Left ventricle myocardium inferior (tissue), 1 donor: ENCODE data around the gene GALR1. TPM values are rescaled to one million over a fixed set of nuclear protein-coding genes. Genes with fewer than 3 reads are reported as not detected.

Source experiments
- DNase-seq: peaks from one replicate; pipeline ENCODE4 v3.0.0-alpha.2; 2020
- H3K27ac ChIP-seq: fragments of 200-600 bp; replicated peaks from 2 replicates; pipeline ENCODE4 v1.8.0; 2021
- H3K27me3 ChIP-seq: fragments of 200-600 bp; 2 replicates; pipeline ENCODE4 v1.8.0; 2021; ENCODE audit warnings: low read depth
- H3K36me3 ChIP-seq: fragments of 200-600 bp; 2 replicates; pipeline ENCODE4 v1.8.0; 2021
- H3K4me1 ChIP-seq: fragments of 200-600 bp; 2 replicates; pipeline ENCODE4 v1.8.0; 2021
- H3K4me3 ChIP-seq: fragments of 200-600 bp; 2 replicates; pipeline ENCODE4 v1.8.0; 2021; ENCODE audit warnings: mild to moderate bottlenecking, moderate library complexity
- H3K9me3 ChIP-seq: fragments of 200-600 bp; replicated peaks from 2 replicates; pipeline ENCODE4 v1.8.0; 2021
- CTCF ChIP-seq: fragments of 200-600 bp; IDR thresholded peaks from 2 replicates; pipeline ENCODE4 v1.8.0; 2021; ENCODE audit warnings: antibody characterized with exemption, mild to moderate bottlenecking, borderline replicate concordance
- intact Hi-C: fragments of 100-400 bp; cut with micrococcal nuclease; formaldehyde crosslinking; loops from one replicate; pipeline ENCODE4 v1.11.0; 2022
- long read RNA-seq: library from polyadenylated mRNA; unstranded; transcript quantifications from one replicate; pipeline ENCODE4 v2.0.0, GENCODE V29; 2021
- total RNA-seq: library from RNA; stranded (reverse); fragmentation: NEBNext Ultra II Directional; extraction: Animal tissue kit (Norgen Biotek cat#: 25700); gene quantifications from one replicate; pipeline ENCODE4 v1.2.1, GENCODE V29; 2021
- donor health status: DM: no; HTN: yes; CAD: no; lungs with severe emphysema.

GALR1 gene
- total RNA-seq = 0.05 TPM
- long read RNA-seq = 0 reads

GRCh38 chr18:77249569-77250500, at the start of gene GALR1:
GALR1 (plus strand) TSS chr18:77249848; CDS start chr18:77250549, 701 bp downstream.
- no peak for DNase-seq

GRCh38 chr18:77201506-77201905, 48.1 kb upstream of the GALR1 start:
- H3K27me3 ChIP-seq = peaks cover 46% of the 10 kb centered on the region
- intact Hi-C loops = no loop called here
- peaks cover 4% of the 10 kb centered on the region for H3K4me1 ChIP-seq
- no peak overlapping the region for H3K27ac ChIP-seq
- no peak for DNase-seq
- no peaks in the 10 kb centered on the region for H3K9me3 ChIP-seq
- H3K36me3 ChIP-seq = no peaks in the 10 kb centered on the region
- no peak for TF ChIP-seq CTCF
- H3K4me3 ChIP-seq = no peak overlapping the region

More at GRCh38 chr18:77249569-77250500, at the start of gene GALR1:
- Histone ChIP-seq H3K4me1 (peaks cover 30% of the 10 kb centered on the region), H3K27ac (no peak within 1 kb of the TSS), H3K36me3 (no peaks in the 10 kb centered on the region), H3K27me3 (peaks cover 96% of the 10 kb centered on the region), H3K9me3 (peaks cover 10% of the 10 kb centered on the region), H3K4me3 (peak within 1 kb of the TSS; percentile 58)
- no peak for TF ChIP-seq CTCF
- intact Hi-C loops = no loop called here

- Histone ChIP-seq H3K9me3 (no peaks in the 10 kb centered on the region), H3K4me3 (no peak overlapping the region), H3K4me1 (peaks cover 11% of the 10 kb centered on the region), H3K27ac (no peak overlapping the region), H3K36me3 (no peaks in the 10 kb centered on the region), H3K27me3 (peaks cover 46% of the 10 kb centered on the region)
- DNase-seq = no peak
- TF ChIP-seq CTCF = no peak
- intact Hi-C loops = no loop called here
These were observed 47.3 kb upstream of the GALR1 start for GRCh38 chr18:77202329-77202728.

GRCh38 chr18:77203071-77203470, 46.6 kb upstream of the GALR1 start:
- no peak for DNase-seq
- Histone ChIP-seq H3K9me3 (no peaks in the 10 kb centered on the region), H3K27ac (no peak overlapping the region), H3K27me3 (peaks cover 46% of the 10 kb centered on the region), H3K4me3 (no peak overlapping the region), H3K36me3 (no peaks in the 10 kb centered on the region), H3K4me1 (peaks cover 17% of the 10 kb centered on the region)
- no peak for TF ChIP-seq CTCF
- intact Hi-C loops = no loop called here

GRCh38 chr18:77203851-77204250, 45.8 kb upstream of the GALR1 start:
- Histone ChIP-seq H3K36me3 (no peaks in the 10 kb centered on the region), H3K27ac (no peak overlapping the region), H3K27me3 (peaks cover 39% of the 10 kb centered on the region), H3K4me1 (peaks cover 17% of the 10 kb centered on the region), H3K9me3 (no peaks in the 10 kb centered on the region), H3K4me3 (no peak overlapping the region)
- DNase-seq = no peak
- intact Hi-C loops = no loop called here
- TF ChIP-seq CTCF = no peak
